ENCODE measurements around the gene C5AR1.
"Not testable (repeated sequence)": the region's sequence is repeated elsewhere in the genome, so short reads cannot be mapped to it uniquely, and the experiment has no call there.

The C5AR1 gene

GRCh38 chr19:47296036-47296435 is 13.6 kb upstream of the C5AR1 start:
- peak; percentile 75 for DNase-seq

- not testable (repeated sequence) for DNase-seq
These were observed 8.8 kb upstream of the C5AR1 start for GRCh38 chr19:47300867-47301266.

GRCh38 chr19:47302249-47302648 is 7.4 kb upstream of the C5AR1 start:
- no peak for DNase-seq

GRCh38 chr19:47303966-47304365 is 5.7 kb upstream of the C5AR1 start:
- no peak for DNase-seq

- DNase-seq, result peak; percentile 32
These were observed 4.3 kb upstream of the C5AR1 start for GRCh38 chr19:47305309-47305751.

GRCh38 chr19:47306303-47306702 is 3.4 kb upstream of the C5AR1 start:
- no peak for DNase-seq

GRCh38 chr19:47309038-47309437 is 623 bp upstream of the C5AR1 start:
- DNase-seq, result no peak

GRCh38 chr19:47310323-47310722 is 662 bp downstream of the C5AR1 start:
- DNase-seq, result no peak

- peak; percentile 62 for DNase-seq
These were observed 1.2 kb downstream of the C5AR1 start for GRCh38 chr19:47310819-47311218.

GRCh38 chr19:47312366-47313006 is 2.8 kb downstream of the C5AR1 start:
- no peak for DNase-seq

GRCh38 chr19:47313754-47314295 is 4.2 kb downstream of the C5AR1 start:
- DNase-seq, result no peak

GRCh38 chr19:47315125-47315821 is 5.6 kb downstream of the C5AR1 start:
- peak; percentile 13 for DNase-seq

- no peak for DNase-seq
These were observed 6.9 kb downstream of the C5AR1 start for GRCh38 chr19:47316513-47316912.

GRCh38 chr19:47319923-47320871 is 10.5 kb downstream of the C5AR1 start:
- DNase-seq, result no peak

- no peak for DNase-seq
These were observed 12.0 kb downstream of the C5AR1 start for GRCh38 chr19:47321630-47322029.

- DNase-seq, result no peak
These were observed 12.4 kb downstream of the C5AR1 start for GRCh38 chr19:47322058-47322457.

- DNase-seq, result no peak
These were observed 13.7 kb downstream of the C5AR1 start for GRCh38 chr19:47323409-47323808.

GRCh38 chr19:47323872-47324271 is 14.2 kb downstream of the C5AR1 start:
- no peak for DNase-seq

GRCh38 chr19:47324502-47324901 is 14.8 kb downstream of the C5AR1 start:
- no peak for DNase-seq

- DNase-seq, result no peak
These were observed 20.8 kb downstream of the C5AR1 start for GRCh38 chr19:47330466-47330869.

- no peak for DNase-seq
These were observed 21.8 kb downstream of the C5AR1 start for GRCh38 chr19:47331490-47331889.

- no peak for DNase-seq
These were observed 22.4 kb downstream of the C5AR1 start, which contains the start of gene C5AR2 for GRCh38 chr19:47331931-47332547. Gene C5AR2 (plus strand): TSS chr19:47332175. CDS start chr19:47340800, 8,625 bp downstream.
